Ovary (tissue), 9 donors: ENCODE measurements around the gene SUMO3. TPM values are rescaled to one million over a fixed set of nuclear protein-coding genes. Genes with fewer than 3 reads are reported as not detected.

Source experiments
- DNase-seq, 5 donors: peaks; one replicate each; pipeline ENCODE4 v3.0.0-alpha.2; 2019 to 2020
- H3K27ac ChIP-seq, 2 donors: fragments of 200-600 bp; one replicate each; pipeline versions ENCODE4 v1.5.1 to v1.8.0; 2019 to 2022
- H3K27me3 ChIP-seq: fragments of 200-600 bp; one replicate; pipeline ENCODE4 v1.8.0; 2022
- H3K36me3 ChIP-seq: fragments of 200-600 bp; sonication (generic); one replicate; pipeline ENCODE4 v1.5.1; 2019
- H3K4me1 ChIP-seq: one replicate; pipeline ENCODE4 v1.8.1; 2013; ENCODE audit warnings: mild to moderate bottlenecking, moderate library complexity; ENCODE audit not compliant: insufficient read depth
- H3K4me3 ChIP-seq: fragments of 200-600 bp; sonication (generic); one replicate; pipeline ENCODE4 v1.5.1; 2017
- H3K9me3 ChIP-seq, 2 donors: fragments of 200-600 bp in 1 of 2; sonication (generic) in 1 of 2; one replicate each; pipeline versions ENCODE4 v1.5.1 to v1.8.1; 2013 to 2019; ENCODE audit warnings: mild to moderate bottlenecking in 1 of 2, moderate library complexity in 1 of 2
- CTCF ChIP-seq, 3 donors: fragments of 450-650 bp in 2 of 3; fragments of 200-600 bp in 1 of 3; IDR thresholded peaks; one replicate each; pipeline versions ENCODE4 v1.5.1 to v1.8.0; 2016 to 2022; ENCODE audit warnings: antibody characterized with exemption in 3 of 3, mild to moderate bottlenecking in 1 of 3
- EP300 ChIP-seq: sonication (generic); formaldehyde crosslinking; IDR thresholded peaks from one replicate; pipeline ENCODE4 v1.6.1; 2017; ENCODE audit warnings: antibody characterized with exemption
- POLR2A ChIP-seq: fragments of 450-650 bp; IDR thresholded peaks from one replicate; pipeline ENCODE4 v1.6.1; 2017; ENCODE audit warnings: antibody characterized with exemption, mild to moderate bottlenecking, moderate library complexity
- WGBS, 3 donors: extraction: QIAGEN DNeasy Blood & Tissue Kit in 1 of 3; methylation state at CpG; one replicate each; pipeline versions ENCODE4 v1.1.5 to v1.1.7; 2013 to 2017; 5-methylcytosine and 5-hydroxymethylcytosine counted together
- intact Hi-C, 4 donors: fragments of 100-400 bp; cut with DNase I; formaldehyde crosslinking; loops; one replicate each; pipeline versions ENCODE4 v1.11.0 to v1.15.1; 2022 to 2023
- polyA plus RNA-seq, 2 donors: library from polyadenylated mRNA; stranded (reverse); fragments of 200-250 nt in 1 of 2; fragments of 350-450 nt in 1 of 2; fragmentation: Illumina TruSeq in 1 of 2; extraction: RNeasy Lipid Tissue Mini Kit (QIAGEN cat#74804) in 1 of 2; gene quantifications; one replicate each; pipeline ENCODE4 v1.2.3, GENCODE V29; 2013 to 2014
- total RNA-seq, 7 donors: library from RNA; depleted of rRNA in 2 of 7; stranded (reverse); fragments of >200 nt in 2 of 7; fragmentation: NEBNext Ultra II Directional in 3 of 7; extraction: Animal tissue kit (Norgen Biotek cat#: 25700) in 3 of 7; gene quantifications; one replicate each; pipeline versions ENCODE4 v1.1.0 to v1.2.4, GENCODE V29; 2016 to 2023
- donor health status: DM: no; HTN: no; CAD: no; lungs with moderate emphysema.
- donor health status: DM: no; HTN: no; CAD: no.
- donor health status: Bipolar disorder and iron deficiency.
- donor health status: DM: yes; HTN: yes; CAD: no.
- donor health status: DM: no; HTN: no; CAD: no.
- donor health status: DM: yes; HTN: yes; CAD: no.

SUMO3 gene
- total and polyA plus RNA-seq, 9 donors = 45.3 to 108 (median 74.3) TPM

- Histone ChIP-seq H3K4me3 (no peak overlapping the region), H3K27me3 (no peaks in the 10 kb centered on the region), H3K9me3 (no peaks in the 10 kb centered on the region), H3K27ac (no peak overlapping the region), H3K36me3 (no peaks in the 10 kb centered on the region), H3K4me1 (no peaks in the 10 kb centered on the region)
- intact Hi-C loops = no loop called here
- WGBS, 3 donors = 81 to 85% (median 81%) methylated on average over 30 of the region's 30 CpGs
- no peak for DNase-seq
- no peak for TF ChIP-seq EP300
- TF ChIP-seq POLR2A = no peak
- no peak for TF ChIP-seq CTCF (IDR thresholded peaks at IDR 0.05)
Measured at GRCh38 chr21:44767834-44768831, 49.7 kb downstream of the SUMO3 start.

GRCh38 chr21:44766818-44767354 is 51.0 kb downstream of the SUMO3 start:
- no peak overlapping the region for H3K27ac ChIP-seq
- H3K4me3 ChIP-seq = no peak overlapping the region
- intact Hi-C loops = no loop called here

GRCh38 chr21:44766014-44766817 is 51.6 kb downstream of the SUMO3 start:
- TF ChIP-seq CTCF (IDR thresholded peaks at IDR 0.05) = no peak
- no peaks in the 10 kb centered on the region for H3K27me3 ChIP-seq
- no peaks in the 10 kb centered on the region for H3K36me3 ChIP-seq
- intact Hi-C loops = no loop called here
- H3K27ac ChIP-seq = no peak overlapping the region
- no peak overlapping the region for H3K4me3 ChIP-seq
- 61 to 76% (median 63%) methylated on average over 18 to 24 of the region's 24 CpGs for WGBS, 3 donors
- no peaks in the 10 kb centered on the region for H3K4me1 ChIP-seq
- H3K9me3 ChIP-seq = no peaks in the 10 kb centered on the region
- no peak for DNase-seq

More at GRCh38 chr21:44766818-44767354, 51.0 kb downstream of the SUMO3 start:
- H3K36me3 ChIP-seq = no peaks in the 10 kb centered on the region
- no peak for DNase-seq
- H3K9me3 ChIP-seq = no peaks in the 10 kb centered on the region
- H3K4me1 ChIP-seq = no peaks in the 10 kb centered on the region
- 71 to 73% (median 73%) methylated on average over 11 of the region's 11 CpGs for WGBS, 3 donors
- no peak for TF ChIP-seq EP300
- no peak for TF ChIP-seq CTCF (IDR thresholded peaks at IDR 0.05)
- TF ChIP-seq POLR2A = no peak
- H3K27me3 ChIP-seq = no peaks in the 10 kb centered on the region

GRCh38 chr21:44765231-44766013 is 52.4 kb downstream of the SUMO3 start:
- H3K4me1 ChIP-seq = no peaks in the 10 kb centered on the region
- no peak overlapping the region for H3K27ac ChIP-seq
- intact Hi-C loops = no loop called here
- no peaks in the 10 kb centered on the region for H3K36me3 ChIP-seq
- H3K9me3 ChIP-seq = no peaks in the 10 kb centered on the region
- no peak for DNase-seq
- no peaks in the 10 kb centered on the region for H3K27me3 ChIP-seq
- WGBS, 3 donors = 27 to 38% (median 30%) methylated on average over 12 of the region's 12 CpGs
- H3K4me3 ChIP-seq = no peak overlapping the region
- TF ChIP-seq EP300 (no peak), CTCF (IDR thresholded peaks at IDR 0.05) (no peak), POLR2A (no peak)
